ENCODE measurements around the gene IGSF22. TPM values are rescaled to one million over a fixed set of nuclear protein-coding genes. Genes with fewer than 3 reads are reported as not detected.
A peak's percentile ranks its signal among the peaks of the same experiment; 100 is the strongest.

IGSF22 gene
- total RNA-seq, 1 donor from 2014 or later: under 0.01 TPM

DNA sequence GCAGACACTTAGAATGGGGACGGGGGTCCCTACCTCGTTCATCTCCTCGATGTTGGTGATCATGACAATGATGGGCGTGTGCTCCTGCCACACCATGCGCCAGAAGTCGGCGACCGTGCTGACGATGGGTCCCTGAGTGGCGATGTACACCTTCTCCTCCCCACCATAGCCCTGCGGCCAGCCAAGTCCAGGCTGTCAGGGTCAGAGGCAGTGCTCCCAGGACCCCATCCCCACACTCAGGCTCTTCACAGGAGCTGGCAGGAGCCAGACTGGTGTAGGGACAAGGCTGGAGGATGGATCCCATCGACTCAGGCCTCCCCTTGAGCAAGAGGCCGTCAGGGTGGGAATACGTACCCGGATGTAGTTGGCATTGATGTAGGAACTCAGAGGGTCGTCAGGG lies 7.2 kb upstream of the IGSF22 start:
- FAIRE-seq (no peak), DNase-seq (ENCODE audit: low read depth) (no peak)
- Histone ChIP-seq H3K4me3 (ENCODE audit: low read depth, low read length) (no peak overlapping the region), H3K36me3 (ENCODE audit: control insufficient read depth, insufficient read depth, low read length) (no peaks in the 10 kb centered on the region), H3K27me3 (ENCODE audit: control insufficient read depth, insufficient read depth, low read length) (no peaks in the 10 kb centered on the region)
- TF ChIP-seq, protein P1, sequence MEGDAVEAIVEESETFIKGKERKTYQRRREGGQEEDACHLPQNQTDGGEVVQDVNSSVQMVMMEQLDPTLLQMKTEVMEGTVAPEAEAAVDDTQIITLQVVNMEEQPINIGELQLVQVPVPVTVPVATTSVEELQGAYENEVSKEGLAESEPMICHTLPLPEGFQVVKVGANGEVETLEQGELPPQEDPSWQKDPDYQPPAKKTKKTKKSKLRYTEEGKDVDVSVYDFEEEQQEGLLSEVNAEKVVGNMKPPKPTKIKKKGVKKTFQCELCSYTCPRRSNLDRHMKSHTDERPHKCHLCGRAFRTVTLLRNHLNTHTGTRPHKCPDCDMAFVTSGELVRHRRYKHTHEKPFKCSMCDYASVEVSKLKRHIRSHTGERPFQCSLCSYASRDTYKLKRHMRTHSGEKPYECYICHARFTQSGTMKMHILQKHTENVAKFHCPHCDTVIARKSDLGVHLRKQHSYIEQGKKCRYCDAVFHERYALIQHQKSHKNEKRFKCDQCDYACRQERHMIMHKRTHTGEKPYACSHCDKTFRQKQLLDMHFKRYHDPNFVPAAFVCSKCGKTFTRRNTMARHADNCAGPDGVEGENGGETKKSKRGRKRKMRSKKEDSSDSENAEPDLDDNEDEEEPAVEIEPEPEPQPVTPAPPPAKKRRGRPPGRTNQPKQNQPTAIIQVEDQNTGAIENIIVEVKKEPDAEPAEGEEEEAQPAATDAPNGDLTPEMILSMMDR (IDR thresholded peaks at IDR 0.05; ENCODE audit: insufficient read depth, low read length, severe bottlenecking): no peak

DNA sequence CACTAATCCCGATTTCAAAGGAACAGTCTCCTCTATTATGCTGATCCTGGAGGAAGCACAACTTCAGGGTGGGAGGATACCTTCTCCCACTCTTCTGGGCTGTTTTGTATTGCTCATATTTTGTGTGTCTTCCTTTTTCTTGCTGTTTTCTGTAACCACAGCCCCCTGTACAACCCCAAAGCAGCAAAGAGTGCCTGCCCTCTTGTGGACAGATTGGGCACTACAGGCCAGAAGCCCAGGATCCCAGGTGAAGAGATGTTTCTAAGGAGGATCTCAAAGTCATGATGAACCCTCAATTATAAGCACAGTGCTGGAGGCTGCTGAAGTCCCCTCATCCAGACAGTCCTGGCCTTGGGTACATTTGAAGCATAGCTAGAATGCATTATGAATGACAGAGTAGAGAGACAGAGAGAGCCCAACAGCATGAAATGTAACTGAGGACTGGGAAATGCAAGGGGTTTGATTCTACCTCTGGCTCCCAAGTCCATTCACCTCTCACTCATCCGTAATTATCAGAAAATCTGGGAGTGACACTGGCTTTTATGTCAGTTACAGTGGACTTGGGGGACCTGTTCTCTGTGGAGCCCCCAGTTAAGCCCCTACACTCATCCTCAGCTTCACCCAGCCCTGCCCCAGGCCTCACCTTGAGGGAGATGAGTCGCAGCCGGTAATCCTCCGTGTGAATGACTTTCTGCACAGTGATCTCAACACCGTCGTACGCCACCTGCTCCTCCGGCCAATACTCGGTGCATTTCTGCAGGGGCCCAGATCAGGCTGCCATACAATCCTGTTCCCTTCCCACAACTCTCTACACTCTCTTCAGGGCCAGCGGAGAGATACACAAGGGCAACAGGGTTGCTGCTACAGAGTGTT lies 6.2 kb upstream of the IGSF22 start:
- no peaks in the 10 kb centered on the region for H3K36me3 ChIP-seq (ENCODE audit: control insufficient read depth, insufficient read depth, low read length)
- no peak overlapping the region for H3K4me3 ChIP-seq (ENCODE audit: low read depth, low read length)
- no peak for FAIRE-seq
- TF ChIP-seq, protein P1 (IDR thresholded peaks at IDR 0.05; ENCODE audit: insufficient read depth, low read length, severe bottlenecking): peak; percentile 89
- peak; percentile 26 for DNase-seq (ENCODE audit: low read depth)
- no peaks in the 10 kb centered on the region for H3K27me3 ChIP-seq (ENCODE audit: control insufficient read depth, insufficient read depth, low read length)

DNA sequence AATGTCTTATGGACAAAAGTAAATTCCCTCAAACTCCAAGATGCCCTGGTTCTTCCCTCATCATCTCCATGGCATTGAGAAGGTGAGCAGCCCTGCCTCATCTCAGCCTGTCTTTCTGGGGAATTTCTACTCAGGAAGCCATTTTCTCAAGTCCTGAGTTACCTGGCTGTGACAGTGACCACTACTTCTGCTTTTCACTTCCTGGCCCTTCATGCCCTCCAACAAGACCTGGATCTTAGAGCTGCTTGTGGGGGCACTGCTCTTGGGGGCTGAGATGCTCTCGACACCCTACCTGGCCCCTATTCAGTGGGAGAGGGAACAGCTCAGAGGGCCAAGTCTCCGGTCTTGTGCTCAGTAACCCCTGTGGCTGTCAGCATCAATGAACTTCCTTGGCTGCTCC lies 5.5 kb upstream of the IGSF22 start:
- TF ChIP-seq, protein P1 (IDR thresholded peaks at IDR 0.05; ENCODE audit: insufficient read depth, low read length, severe bottlenecking): no peak
- no peak for FAIRE-seq
- Histone ChIP-seq H3K36me3 (ENCODE audit: control insufficient read depth, insufficient read depth, low read length) (no peaks in the 10 kb centered on the region), H3K27me3 (ENCODE audit: control insufficient read depth, insufficient read depth, low read length) (no peaks in the 10 kb centered on the region), H3K4me3 (ENCODE audit: low read depth, low read length) (no peak overlapping the region)
- DNase-seq (ENCODE audit: low read depth): no peak

DNA sequence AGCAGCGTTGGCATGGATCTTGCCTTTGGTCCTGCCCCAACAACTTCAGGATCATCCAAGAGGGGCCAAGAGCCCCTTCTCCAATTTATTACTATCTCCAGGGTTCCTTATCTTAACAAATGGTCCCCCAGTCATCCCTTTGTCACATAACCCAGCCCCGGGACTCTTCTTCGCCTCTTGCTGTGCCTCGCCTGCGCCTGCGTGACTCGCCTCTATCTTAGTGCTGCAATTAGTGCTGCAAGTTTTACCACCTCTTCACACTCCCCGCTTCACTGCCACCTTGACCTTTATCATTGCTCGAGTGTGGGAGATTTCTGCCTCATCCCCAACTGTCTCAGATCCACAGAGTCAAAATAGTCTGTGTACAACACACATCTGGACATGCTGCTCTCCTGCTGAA lies 4.0 kb upstream of the IGSF22 start:
- no peak overlapping the region for H3K4me3 ChIP-seq (ENCODE audit: low read depth, low read length)
- H3K27me3 ChIP-seq (ENCODE audit: control insufficient read depth, insufficient read depth, low read length): no peaks in the 10 kb centered on the region
- TF ChIP-seq, protein P1 (IDR thresholded peaks at IDR 0.05; ENCODE audit: insufficient read depth, low read length, severe bottlenecking): no peak
- DNase-seq (ENCODE audit: low read depth) (no peak), FAIRE-seq (no peak)
- no peaks in the 10 kb centered on the region for H3K36me3 ChIP-seq (ENCODE audit: control insufficient read depth, insufficient read depth, low read length)

DNA sequence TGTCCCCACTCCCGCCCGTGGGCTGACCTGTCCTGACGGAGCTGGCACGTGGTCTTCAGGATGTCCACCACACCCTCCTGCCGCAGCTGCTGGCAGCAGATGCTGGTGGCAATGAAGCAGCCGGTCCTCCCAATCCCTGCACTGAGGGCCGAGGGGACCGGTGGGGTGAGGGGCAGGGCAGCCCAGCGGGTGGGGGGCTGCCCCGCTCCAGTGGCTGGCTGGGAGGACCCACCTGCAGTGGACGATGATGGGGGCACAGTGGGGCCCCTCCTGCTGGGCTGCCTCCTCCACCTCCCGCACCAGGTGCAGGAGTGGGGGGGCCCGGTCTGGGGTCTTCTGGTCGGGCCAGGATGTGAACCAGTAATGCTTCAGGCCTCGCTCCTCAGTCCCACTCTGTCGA lies 3.4 kb upstream of the IGSF22 start:
- no peaks in the 10 kb centered on the region for H3K36me3 ChIP-seq (ENCODE audit: control insufficient read depth, insufficient read depth, low read length)
- DNase-seq (ENCODE audit: low read depth): no peak
- no peak overlapping the region for H3K4me3 ChIP-seq (ENCODE audit: low read depth, low read length)
- H3K27me3 ChIP-seq (ENCODE audit: control insufficient read depth, insufficient read depth, low read length): no peaks in the 10 kb centered on the region
- no peak for FAIRE-seq
- TF ChIP-seq, protein P1 (IDR thresholded peaks at IDR 0.05; ENCODE audit: insufficient read depth, low read length, severe bottlenecking): no peak

All from bronchial epithelial cell (primary cell).